GM19025 (cell line): ENCODE data around the gene SLC22A4.

ENCODE experiments used
- ATAC-seq: cut with Tn5 transposase; IDR thresholded peaks from one replicate; pipeline ENCODE4 v1.9.1; 2021; ENCODE audit warnings: mild to moderate bottlenecking, low read depth, moderate library complexity; ENCODE audit not compliant: unreplicated experiment

Gene SLC22A4

DNA sequence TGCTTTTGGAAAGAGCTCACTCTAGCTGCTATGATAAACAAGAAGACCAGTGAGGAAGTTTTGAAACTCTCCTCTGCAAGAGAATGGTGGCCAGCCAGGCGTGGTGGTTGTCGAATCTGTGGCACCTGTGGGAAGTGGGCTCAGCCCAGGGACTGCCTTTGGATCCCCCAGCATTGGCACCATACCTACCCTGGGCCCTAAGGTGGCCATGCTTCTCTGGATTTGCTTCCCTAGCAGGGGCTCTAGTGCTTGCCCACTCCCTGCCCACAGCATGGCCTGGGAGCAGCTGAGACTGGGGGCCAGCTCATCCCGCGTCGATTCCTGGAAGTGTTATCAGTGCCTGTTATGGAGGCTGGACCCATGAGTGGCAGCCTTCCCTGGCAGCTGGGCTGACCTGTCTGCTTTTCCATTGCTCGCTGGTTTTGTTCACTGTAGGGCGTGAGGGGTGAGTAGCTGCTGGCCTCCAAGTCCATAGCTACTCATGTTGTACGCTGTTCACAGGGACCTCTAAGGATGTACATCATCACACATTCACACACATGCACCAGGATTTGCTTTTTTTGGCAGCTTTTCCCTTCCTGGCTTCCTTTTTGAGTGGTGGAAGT is 2.3 kb downstream of the SLC22A4 start:
- ATAC-seq, result no peak

DNA sequence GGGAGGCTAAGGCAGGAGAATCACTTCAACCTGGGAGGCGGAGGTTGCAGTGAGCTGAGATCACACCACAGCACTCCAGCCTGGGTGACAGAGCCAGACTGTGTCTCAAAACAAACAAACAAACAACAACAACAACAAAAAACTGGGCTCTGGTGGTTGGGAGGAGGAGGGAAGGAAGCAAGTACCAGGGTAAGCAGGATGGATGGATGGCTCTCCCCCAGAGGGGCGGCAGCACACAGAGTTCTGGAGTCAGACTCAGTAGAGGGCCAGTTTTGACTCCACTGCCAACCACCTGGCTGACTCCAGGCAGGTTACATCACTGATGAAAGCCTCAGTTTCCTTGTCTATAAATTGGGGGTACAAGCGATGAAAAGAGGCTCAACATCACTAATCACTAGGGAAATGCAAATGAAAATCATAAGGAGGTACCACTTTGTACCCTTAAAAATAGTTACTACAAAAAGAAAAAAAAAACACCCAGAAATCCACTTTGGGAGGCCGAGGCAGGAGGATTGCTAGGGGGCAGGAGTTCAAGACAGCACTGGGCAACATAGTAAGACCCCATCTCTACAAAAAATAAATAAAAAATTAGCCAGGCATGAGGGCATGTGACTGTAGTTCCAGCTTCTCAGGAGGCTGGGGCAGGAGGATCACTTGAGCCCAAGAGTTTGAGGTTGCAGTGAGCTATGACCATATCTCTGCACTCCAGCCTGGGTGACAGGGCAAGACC is 3.2 kb downstream of the SLC22A4 start:
- no peak for ATAC-seq

DNA sequence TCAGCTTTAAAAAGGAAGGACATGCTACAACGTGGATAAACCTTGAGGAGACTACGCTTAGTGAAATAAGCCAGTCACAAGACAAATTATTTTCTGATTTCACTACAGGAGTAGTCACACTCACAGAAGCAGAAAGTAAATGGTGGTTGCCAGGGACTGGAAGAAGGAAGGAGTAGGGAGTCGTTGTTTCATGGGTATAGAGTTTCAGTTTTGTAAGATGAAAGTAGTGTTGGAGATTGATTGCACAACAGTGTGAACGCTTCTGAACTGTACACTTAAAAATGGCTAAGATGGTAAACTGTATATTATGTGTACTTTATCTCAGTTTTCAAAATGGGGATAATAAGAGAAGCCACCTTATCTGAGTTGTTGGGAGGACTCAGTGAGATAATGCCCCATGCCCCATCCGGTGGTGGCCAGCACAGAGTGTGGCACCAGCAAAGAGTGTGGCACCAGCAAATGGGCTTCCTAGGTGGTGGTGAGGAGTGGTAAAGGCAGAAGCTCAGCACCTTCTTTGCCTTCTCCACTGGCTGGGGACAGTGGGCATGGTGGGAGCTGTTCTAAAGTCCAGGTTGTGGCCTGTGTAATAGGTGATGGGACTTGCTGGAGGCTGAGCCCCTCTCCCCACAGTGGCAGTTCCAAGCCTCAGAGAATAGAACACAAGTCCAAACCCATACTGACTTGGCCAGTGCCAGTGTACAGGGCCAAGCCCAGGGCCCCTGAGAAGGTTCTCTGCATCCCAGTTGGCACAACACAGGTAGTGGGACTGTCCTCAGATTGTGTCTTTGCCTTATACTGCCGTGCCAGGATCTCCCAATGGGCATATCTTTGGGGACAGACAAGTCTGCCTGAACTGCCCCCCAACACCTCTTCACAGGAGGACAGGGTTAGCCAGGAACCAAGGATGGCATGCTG is 4.4 kb downstream of the SLC22A4 start:
- no peak for ATAC-seq

DNA sequence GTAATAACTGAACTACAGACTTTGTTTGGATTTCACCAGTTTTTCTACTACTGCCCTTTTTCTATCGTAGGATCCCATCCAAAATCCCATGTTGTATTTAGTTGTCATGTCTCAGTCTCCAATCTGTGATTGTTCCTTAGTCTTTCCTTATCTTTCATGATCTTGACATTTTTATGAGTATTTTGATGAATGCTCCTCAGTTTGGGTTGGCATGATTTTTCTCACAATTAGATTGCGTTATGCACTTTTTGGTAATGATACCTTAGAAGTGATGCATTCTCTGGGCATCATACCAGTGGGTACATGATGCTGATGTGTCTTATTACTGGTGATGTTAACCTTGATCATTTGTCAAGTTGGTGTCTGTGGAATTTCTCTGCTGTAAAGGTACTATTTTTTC is 5.7 kb downstream of the SLC22A4 start:
- no peak for ATAC-seq

DNA sequence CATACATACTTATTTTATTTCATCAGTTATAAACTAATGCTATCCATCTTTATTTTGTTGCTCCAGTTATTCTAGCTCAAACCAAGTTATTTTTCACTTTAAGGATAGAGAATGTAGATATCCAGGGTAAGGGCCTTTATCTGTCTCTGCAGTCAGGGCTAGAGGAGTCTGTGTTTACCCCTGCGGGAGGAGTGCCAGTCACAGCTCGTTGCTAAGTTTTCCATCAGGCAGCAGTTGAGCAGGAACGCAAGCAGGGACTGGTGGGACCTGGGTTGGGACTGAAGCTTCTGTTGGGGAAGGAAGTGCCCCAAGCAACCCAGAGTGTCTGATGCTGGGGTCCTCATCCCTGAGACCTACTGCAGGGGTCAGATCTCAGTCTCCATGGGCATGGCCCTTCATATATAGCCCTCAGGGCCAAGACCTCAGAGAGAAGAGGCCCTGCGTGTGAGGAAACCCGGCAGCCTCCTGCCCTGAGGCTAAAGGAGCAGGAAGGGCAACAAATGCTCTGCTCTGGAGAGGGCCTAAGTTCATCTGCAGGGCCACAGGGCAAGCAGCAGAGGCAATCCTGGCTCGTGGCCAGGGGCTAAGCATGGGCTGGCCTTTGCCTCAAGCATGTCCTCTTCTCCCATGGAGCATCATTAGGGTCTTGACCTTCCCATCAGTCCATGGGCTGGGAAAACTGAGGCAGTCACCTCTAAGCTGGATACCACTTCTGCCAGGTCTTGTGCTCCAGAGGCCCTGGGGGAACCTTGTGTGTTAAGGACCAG is 6.6 kb downstream of the SLC22A4 start:
- no peak for ATAC-seq

DNA sequence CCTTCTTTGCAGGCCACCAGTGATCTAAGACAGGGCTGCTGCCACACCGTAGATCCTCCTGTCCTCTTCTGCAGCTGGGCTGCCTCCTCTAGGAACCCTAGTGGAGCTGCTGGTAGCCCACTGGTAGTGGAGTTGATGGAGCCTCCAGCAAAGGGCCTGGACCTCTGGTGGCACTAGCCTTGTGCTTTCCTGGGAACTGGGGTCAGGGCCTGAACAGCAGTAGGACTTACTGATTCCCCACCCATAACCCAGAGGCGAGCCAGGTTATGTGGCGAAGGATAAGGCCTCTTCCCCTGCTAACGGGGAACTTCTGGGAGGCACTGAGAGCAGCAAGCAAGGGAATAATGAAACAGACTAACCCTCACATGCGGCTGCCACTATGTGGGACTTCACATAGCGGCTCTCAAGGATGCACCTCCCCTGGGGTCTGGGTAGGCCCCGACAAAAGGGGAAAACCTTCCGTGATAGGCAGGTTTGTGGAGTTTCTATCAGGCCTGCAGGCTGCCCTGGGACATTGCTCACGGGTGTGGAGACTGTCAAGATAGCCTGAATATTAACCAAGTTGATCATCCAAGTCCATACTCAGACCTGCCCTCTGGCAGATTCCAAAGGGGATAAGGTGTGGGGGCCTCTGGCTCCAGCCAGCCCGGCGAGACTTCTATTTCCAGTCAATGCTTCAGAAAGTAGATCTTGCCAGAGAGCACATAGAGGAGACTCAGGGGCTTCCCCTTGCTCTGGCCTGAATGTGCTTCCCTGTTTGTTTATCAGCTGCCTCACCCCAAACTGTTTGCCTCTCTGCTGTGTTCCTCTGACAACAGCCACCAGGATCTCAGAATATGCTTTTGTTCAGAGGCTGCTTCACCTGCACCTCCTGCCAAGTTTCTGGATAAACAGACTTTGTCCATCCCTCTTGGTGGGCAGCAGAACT is 7.4 kb downstream of the SLC22A4 start:
- ATAC-seq, result no peak

DNA sequence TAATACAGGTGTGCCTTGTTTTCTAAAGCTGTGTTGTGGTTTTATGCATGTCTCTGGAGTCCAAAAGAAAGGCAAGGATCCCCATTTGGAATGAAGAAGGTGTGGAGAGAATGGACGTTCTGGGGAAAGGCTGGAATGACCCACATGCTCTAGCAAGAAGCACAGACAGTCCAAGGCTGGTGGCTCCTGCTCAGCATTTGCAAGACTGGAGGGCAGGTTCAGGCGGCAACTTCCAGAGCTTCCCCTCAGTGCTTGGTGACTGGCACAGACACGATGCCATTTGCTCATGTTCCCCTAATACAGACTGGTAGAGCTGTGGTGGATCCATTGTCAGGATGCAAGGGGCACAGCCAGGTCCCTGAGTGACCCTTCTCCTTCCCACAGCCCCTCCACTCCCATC is 8.2 kb downstream of the SLC22A4 start:
- no peak for ATAC-seq

DNA sequence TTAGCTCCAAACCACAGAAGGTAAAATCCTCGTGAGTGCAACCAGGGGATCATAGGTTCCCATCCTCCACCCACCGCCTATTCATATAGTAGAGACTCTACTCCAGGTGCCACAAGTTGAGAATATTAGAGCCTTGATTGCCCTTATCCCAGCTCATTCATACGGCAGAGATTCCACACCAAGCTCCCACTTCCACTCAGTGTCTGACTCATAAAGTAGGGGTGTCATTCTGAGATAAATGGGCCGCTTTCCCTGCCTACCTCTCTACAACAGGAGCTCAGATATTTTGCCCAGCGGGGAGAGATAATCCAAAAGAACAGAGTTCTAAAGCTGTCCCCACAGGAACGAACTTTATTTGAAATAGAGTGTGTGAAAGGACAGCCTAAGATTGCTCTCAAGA is 9.4 kb downstream of the SLC22A4 start:
- ATAC-seq, result no peak

DNA sequence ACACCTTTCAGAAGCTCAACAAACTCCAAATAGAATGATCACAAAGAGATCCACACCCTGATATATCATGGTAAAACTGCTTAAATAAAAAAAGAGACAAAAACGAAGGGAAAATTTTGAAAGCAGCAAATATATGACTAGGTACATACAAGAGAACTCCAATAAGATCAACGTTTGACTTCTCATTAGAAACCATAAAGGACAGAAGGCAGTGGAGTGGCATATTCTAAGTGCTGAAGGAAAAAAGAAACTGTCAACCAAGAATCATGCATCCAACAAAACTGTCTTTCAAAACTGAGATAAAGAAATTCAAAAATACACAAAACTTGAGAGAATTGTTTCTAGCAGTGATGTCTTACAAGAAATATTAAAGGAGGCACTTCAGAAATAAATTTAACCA is 11.2 kb downstream of the SLC22A4 start:
- ATAC-seq, result no peak

DNA sequence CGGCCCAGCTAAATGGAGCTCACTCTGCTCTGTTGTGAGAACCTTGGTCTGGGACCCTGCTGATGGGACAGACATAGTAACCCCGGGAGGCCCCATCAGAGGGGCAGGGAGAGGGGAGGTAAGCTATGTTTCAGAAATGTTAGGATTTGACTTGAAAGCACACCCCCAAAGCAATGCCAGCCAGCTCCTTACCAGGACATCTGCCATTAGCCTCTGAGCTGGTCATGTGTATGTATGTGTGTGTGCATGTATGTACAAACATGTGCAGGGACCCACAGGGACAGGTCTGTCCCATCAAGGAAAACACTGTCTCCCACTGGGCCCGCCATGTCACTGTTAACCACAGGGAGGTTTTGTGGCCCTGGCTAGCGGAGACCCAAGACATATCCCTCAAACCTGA is 14.5 kb downstream of the SLC22A4 start:
- ATAC-seq, result no peak

DNA sequence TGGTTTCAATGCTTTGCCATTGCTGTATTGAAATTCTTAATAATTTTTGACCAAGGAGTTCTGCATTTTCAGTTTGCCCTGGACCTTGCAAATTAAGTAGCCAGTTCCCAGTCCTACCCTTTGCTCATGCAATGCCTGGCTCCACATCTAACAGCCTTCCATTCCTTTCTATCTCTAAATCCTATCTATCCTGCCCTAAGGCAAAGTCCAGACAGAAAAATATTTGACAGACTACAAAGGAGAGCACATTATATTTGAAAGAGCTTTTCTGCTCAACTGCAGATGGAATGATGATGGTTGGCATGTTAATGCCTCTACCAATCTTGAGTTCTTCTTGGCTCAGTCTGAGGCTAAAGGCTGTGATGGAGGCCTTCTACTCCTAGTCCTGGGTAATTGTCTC is 15.5 kb downstream of the SLC22A4 start:
- no peak for ATAC-seq

DNA sequence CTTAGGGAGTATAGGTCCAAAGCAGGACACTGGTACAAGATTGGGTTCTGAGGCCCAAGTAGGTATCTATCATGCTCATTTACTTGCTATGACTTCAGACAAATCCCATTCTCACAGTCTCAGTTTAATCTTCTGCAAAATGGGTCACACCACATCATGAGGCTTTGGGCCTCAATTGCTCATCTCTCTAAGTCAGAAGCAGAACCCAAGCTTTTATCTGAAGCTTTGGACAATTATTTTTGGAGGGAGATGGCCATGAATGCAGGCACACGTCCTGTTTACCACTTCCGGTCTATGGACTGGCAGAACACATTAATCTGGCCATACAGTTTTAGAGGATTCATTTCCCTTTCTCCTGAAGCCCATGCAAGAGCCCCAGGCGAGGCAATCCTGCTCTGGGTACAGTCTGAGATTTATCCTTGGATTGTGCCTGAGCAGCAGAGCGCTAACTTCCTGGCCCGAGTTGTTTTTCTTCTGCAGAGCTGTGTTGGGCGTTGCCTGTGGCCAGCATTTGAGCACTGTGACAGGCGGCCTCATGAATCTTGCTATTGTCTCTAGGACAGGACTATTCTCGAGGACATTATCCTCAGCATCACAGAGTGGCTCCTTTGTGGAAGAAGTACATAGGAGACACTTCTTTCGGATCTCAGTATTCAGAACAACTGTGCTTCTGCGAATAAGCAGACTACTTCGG is 16.1 kb downstream of the SLC22A4 start:
- ATAC-seq, result no peak

DNA sequence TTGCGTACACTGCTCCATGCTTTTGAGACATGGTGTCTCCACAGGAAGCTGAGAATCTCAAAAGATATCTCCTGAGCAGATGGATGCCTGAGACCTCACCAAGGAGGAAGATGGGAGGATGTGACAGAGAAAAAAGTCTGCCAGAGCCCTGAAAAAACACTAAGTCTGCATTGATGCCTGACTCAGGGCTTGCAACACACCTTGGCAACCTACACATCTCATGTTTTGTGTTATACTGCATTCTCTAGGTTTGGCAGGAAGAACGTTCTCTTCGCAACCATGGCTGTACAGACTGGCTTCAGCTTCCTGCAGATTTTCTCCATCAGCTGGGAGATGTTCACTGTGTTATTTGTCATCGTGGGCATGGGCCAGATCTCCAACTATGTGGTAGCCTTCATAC is 19.2 kb downstream of the SLC22A4 start:
- ATAC-seq, result no peak

DNA sequence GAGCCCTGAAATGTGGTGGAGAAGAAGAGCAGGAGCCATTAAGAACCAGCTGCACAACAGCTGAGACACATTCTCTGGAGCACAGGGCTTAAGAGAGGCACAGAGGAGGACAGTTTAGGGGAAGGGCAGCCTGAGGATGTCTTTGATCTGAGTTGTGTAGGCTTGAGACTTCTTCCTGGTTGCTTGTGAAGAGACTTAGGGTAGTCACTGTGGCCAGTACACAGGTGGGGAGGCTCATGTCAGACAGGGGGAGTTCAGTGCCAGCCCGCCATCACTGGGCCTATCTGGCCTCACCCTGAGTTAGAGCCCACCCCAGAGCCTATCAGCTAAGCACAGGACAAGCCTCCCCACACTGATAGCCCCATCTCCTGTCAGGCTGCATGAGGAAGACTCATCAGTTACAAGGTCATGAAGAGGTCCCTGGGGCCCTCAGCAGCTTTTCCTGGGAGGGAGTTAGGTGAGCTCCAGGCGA is 19.8 kb downstream of the SLC22A4 start:
- ATAC-seq, result no peak

DNA sequence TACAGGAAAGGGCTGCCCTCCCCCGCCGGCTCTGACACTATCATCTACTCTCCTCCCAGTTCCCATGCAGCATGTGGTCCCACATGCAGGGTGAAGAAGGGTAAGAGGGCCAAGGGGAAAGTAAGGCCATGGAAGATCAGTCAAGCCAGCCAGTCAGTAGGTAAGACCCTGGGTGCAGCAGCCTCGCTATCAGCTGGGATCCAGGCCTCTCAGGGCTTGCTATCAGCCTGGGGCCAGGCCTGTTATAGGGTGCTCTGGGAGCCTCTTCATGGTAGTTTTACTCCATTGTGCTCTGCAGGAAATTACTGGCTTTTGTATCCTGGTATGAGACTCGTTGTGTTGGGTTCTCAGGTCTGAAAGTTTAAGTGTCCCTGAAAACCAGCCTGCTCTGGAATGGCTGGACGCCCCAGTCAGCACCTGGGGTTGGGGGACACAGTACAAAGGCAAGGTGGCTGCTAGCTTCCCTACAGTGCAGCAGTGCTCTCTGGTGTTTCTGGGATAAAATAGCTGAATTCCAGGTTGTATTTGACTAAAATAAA is 21.4 kb downstream of the SLC22A4 start:
- ATAC-seq, result no peak

DNA sequence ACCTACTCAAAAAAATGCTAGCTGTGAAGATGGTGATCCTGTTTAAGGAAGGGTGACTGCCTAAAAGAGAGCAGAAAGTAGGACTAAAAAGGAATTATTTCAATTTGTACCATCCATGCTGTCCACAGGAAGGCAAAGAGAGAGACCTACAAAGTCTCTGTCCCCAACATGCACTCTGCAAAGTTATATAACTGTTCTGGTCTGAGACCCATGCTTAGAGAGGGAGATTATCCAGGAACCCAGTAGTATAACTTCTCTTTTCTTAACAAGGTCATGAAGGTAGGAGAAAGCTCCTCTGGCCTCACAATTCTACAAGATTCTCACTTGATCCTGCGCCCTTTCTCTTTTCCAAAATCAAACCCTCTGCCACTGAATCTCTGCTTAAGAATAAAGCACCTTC is 25.8 kb downstream of the SLC22A4 start:
- ATAC-seq, result no peak

DNA sequence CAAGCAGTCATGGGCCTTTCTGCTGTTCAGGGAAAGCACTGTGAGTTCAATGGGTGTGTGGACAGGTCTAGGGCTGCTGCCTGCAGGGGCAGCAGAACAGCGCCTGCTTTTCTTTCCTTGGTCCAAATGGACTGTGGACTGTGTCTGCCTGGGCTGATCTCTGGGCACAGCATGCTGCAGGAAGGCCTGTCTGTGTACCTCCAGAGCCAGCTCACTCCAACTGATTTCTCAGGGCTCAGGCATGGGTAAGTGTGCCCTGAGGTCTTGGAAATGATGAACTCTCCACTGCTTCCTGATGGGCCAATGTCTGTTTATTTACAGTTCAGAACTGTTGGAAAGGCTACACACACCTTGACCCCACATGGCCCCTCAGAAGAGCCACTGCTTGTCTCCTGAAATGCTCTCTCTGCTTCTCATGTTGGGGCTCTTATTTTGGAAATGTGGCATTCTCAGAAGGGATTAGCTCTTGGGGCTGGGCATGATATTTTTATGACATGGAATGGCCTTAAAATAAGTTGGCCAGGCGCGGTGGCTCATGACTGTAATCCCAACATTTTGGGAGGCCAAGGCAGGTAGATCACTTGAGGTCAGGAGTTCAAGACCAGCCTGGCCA is 27.0 kb downstream of the SLC22A4 start:
- no peak for ATAC-seq

DNA sequence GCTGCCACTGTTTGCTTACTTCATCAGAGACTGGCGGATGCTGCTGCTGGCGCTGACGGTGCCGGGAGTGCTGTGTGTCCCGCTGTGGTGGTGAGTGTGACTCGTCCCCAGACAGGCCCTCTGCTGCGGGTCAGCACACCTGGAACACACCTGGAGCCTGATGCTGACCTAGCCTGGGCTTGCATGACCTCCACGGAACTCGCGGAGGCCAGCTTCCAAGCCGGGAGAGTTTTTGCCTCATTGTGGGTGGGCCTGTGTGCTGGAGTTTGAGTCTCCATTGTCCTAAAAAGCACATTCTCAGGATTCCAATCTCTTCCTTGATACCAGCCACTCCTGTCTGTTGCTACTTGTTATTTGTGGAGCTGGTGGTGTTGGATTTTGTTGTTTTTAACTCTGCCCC is 28.1 kb downstream of the SLC22A4 start:
- no peak for ATAC-seq
